PFSK-1 (cell line): ENCODE measurements around the gene TANGO6.

Experiments used
- FOXP2 ChIP-seq: optimal IDR thresholded peaks from 2 replicates; pipeline ENCODE3; 2011; ENCODE audit warnings: borderline replicate concordance, control low read depth, inconsistent platforms; ENCODE audit not compliant: insufficient read depth; ENCODE audit errors: extremely low read length, extremely low read depth
- POLR2AphosphoS5 ChIP-seq: IDR thresholded peaks from 2 replicates; pipeline ENCODE4 v1.6.1; 2012; ENCODE audit warnings: low read depth, mild to moderate bottlenecking, control low read depth, low read length, moderate library complexity
- SIN3A ChIP-seq: IDR thresholded peaks from 2 replicates; pipeline ENCODE4 v1.6.1; 2012; ENCODE audit warnings: mild to moderate bottlenecking, low read length, moderate library complexity, borderline replicate concordance; ENCODE audit not compliant: insufficient read depth
- TAF1 ChIP-seq: IDR thresholded peaks from 2 replicates; pipeline ENCODE4 v1.6.1; 2012; ENCODE audit warnings: low read length, control low read depth, borderline replicate concordance; ENCODE audit not compliant: insufficient read depth
- TF ChIP-seq, protein P1 (sequence below), 2 experiments: IDR thresholded peaks; 2 replicates each; pipeline versions ENCODE4 v1.6.1 to v1.8.0; 2011 to 2012; ENCODE audit warnings: low read depth in 2 of 2, low read length in 2 of 2, control low read depth in 1 of 2, inconsistent platforms in 1 of 2, mild to moderate bottlenecking in 1 of 2, moderate library complexity in 1 of 2; ENCODE audit not compliant: insufficient read depth in 1 of 2

Gene TANGO6

DNA sequence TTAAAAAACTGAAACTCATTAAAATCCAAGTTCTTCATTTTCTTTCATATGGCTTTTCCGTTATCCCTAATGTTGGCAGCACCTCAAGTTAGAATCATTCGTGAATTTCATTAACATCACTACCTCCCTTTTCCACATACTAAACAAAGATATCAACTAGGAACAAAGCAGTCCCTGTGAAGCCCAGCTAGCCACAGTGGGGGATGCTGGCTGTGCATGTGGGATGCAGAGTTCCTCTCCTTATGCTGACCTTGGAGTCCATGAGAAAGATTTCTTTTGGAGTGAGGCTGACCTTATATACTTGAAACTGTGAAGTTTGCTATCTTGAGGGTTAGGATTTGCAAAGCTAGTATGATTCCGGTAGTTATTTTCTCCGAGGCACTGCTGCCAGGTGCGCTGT is 117.6 kb downstream of the TANGO6 start:
- TF ChIP-seq POLR2AphosphoS5 (no peak), SIN3A (no peak), FOXP2 (no peak), TAF1 (no peak)
- TF ChIP-seq, protein P1, sequence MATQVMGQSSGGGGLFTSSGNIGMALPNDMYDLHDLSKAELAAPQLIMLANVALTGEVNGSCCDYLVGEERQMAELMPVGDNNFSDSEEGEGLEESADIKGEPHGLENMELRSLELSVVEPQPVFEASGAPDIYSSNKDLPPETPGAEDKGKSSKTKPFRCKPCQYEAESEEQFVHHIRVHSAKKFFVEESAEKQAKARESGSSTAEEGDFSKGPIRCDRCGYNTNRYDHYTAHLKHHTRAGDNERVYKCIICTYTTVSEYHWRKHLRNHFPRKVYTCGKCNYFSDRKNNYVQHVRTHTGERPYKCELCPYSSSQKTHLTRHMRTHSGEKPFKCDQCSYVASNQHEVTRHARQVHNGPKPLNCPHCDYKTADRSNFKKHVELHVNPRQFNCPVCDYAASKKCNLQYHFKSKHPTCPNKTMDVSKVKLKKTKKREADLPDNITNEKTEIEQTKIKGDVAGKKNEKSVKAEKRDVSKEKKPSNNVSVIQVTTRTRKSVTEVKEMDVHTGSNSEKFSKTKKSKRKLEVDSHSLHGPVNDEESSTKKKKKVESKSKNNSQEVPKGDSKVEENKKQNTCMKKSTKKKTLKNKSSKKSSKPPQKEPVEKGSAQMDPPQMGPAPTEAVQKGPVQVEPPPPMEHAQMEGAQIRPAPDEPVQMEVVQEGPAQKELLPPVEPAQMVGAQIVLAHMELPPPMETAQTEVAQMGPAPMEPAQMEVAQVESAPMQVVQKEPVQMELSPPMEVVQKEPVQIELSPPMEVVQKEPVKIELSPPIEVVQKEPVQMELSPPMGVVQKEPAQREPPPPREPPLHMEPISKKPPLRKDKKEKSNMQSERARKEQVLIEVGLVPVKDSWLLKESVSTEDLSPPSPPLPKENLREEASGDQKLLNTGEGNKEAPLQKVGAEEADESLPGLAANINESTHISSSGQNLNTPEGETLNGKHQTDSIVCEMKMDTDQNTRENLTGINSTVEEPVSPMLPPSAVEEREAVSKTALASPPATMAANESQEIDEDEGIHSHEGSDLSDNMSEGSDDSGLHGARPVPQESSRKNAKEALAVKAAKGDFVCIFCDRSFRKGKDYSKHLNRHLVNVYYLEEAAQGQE (IDR thresholded peaks at IDR 0.05; ENCODE audit: insufficient read depth in 1 of 2, low read depth in 2 of 2, low read length in 2 of 2): no peak

DNA sequence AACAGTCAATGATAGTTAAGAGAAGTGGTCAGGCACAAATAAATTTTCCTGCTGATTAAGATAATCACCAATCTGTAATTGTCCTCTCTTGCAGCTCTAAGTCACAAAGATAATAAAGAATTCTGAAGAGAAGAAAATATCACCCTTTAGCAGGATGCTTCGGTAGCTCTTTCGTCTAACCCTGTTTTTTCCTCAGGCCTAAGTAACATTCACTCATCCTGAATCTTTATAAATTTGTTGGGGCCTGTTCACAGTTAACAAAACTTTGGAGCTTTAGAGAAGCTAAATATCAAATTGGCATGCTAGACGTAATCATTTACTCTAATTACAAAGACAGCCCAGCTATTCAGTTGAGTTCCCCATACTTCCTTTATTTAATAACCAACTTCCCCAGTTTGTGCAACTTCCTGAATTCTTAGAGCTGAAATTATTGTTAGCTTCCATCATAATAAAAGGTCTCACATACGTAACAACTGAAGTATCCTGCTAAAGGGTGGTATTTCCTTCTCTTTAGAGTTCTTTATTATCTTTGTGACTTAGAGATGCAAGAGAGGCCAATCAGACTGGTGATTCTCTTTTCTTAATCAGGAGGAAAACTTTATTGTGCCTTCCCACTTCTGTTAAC is 118.6 kb downstream of the TANGO6 start:
- TF ChIP-seq, protein P1 (IDR thresholded peaks at IDR 0.05; ENCODE audit: insufficient read depth in 1 of 2, low read depth in 2 of 2, low read length in 2 of 2): no peak
- TF ChIP-seq FOXP2 (no peak), TAF1 (no peak), SIN3A (no peak), POLR2AphosphoS5 (no peak)

DNA sequence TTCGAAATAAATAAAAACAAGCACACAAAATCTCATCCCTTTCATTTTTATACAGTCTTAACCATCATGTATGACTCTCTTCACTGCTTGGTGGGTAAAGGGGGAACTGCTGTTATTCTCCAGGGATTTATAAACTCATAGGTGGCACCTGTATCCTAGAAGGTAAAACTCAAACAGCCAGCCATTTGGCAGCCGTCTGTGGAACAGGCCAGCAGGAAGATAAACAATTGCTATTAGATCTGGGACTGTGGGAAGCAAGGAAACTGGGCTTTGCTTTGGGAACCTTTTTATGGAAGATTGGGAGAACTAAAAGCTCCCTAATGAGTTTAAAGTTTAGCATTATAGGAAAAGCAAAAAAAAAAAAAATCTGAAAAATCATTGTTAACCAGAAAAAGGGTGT is 126.0 kb downstream of the TANGO6 start:
- TF ChIP-seq POLR2AphosphoS5 (no peak), FOXP2 (no peak), TAF1 (no peak), SIN3A (no peak)
- TF ChIP-seq, protein P1 (IDR thresholded peaks at IDR 0.05; ENCODE audit: insufficient read depth in 1 of 2, low read depth in 2 of 2, low read length in 2 of 2): no peak

DNA sequence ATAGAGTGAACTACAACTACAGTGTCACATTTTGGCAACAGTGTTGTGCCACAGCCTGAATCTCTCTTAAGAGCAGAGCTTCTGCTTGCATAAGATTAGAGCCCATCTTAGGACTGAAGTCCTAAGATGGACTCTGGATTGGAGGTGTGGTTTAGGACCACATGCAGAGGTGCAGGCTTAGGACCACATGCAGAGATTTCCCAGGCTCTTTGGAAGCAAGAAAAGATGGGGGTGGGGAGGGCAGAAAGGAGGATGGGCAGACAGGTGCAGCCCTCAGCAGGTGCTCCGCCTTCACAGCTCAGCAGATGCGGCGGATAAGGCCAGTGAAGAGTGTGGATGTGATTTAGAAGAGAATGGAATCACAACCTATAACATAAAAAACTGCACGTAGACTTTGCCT is 128.7 kb downstream of the TANGO6 start:
- no peak for TF ChIP-seq TAF1
- TF ChIP-seq, protein P1 (IDR thresholded peaks at IDR 0.05; ENCODE audit: insufficient read depth in 1 of 2, low read depth in 2 of 2, low read length in 2 of 2): no peak
- no peak for TF ChIP-seq SIN3A
- TF ChIP-seq POLR2AphosphoS5: no peak
- no peak for TF ChIP-seq FOXP2
